ENCODE data around the gene CCR7. TPM values are rescaled to one million over a fixed set of nuclear protein-coding genes. Genes with fewer than 3 reads are reported as not detected.

Gene CCR7
- total and polyA plus RNA-seq, 12 donors: 0.10 to 1.7 (median 0.46) TPM; not detected in 7

DNA sequence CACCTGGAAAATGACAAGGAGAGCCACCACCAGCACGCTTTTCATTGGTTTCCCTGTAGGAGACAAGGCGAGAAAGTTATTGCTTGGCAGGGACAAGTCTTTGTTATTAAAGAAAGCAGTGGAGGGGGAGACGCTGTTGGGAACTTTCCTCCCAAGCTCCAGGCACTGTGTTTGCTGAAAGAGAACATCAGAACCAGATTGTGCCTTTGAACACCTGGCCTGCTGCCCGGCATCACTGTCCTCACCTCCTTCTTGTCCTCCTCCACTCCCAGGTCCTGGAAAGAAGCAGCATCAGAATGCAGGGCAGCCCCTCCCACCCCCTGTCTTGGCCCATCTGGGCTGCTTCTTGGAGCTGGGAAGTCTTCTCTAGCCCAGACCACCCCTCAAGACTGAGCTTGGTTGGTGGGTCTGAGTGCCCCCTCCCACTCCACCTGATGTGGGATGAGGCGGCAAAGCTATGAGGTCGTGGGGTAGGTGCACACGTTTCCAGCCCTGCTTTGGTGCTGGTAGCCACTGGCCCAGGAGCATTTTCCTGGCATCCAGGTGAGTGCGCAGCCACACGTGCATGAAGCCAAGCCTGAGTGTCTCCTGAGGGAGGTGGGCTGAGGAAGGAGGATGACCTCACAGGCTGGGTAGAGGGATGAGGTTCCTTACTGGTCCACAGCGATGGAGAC lies 6.2 kb downstream of the CCR7 start:
- Histone ChIP-seq H3K4me1 (peaks cover 30 to 83% (median 62%) of the 10 kb centered on the region in 9 donors), H3K27ac (peak overlapping the region in 8 of 10 donors; percentile 77 to 94 (median 82))

DNA sequence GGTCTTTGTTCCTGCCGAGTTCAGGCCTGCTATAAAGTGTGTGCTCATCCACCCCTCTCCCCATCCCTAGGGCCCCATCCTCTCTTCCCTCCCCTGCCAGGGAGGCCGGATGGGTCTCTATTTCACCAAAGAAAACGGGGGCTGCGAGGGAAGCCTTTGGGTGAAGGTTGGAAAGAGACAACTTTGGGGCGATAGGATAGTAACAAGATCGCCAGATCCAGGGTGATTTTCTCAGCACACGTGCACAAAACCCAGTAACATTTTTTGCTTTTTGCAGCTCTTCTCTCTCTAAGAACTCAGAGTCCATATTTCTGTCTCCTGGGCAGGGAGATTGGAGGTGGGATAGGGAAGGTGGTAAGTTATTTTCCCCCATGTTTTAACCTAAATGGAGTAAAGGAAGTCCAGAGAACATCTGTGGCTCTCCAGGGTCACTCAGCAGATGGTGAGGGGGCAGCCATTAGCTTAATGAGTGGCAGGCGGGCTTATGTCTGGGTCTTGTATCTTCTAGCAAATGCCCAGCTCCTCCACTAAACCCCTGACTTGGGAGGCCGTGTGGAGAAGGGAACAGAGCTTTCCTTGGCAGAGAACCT lies 6.9 kb downstream of the CCR7 start:
- TF ChIP-seq, protein P1, sequence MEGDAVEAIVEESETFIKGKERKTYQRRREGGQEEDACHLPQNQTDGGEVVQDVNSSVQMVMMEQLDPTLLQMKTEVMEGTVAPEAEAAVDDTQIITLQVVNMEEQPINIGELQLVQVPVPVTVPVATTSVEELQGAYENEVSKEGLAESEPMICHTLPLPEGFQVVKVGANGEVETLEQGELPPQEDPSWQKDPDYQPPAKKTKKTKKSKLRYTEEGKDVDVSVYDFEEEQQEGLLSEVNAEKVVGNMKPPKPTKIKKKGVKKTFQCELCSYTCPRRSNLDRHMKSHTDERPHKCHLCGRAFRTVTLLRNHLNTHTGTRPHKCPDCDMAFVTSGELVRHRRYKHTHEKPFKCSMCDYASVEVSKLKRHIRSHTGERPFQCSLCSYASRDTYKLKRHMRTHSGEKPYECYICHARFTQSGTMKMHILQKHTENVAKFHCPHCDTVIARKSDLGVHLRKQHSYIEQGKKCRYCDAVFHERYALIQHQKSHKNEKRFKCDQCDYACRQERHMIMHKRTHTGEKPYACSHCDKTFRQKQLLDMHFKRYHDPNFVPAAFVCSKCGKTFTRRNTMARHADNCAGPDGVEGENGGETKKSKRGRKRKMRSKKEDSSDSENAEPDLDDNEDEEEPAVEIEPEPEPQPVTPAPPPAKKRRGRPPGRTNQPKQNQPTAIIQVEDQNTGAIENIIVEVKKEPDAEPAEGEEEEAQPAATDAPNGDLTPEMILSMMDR (IDR thresholded peaks at IDR 0.05): no peak
- Histone ChIP-seq H3K4me3 (no peak overlapping the region), H3K27ac (peak overlapping the region in 9 of 10 donors; percentile 45 to 94 (median 82)), H3K4me1 (peaks cover 35 to 89% (median 68%) of the 10 kb centered on the region in 9 donors), H3K36me3 (peaks cover 0 to 9% (median 0%) of the 10 kb centered on the region in 9 donors), H3K9me3 (no peaks in the 10 kb centered on the region), H3K27me3 (peaks cover 0 to 10% (median 0%) of the 10 kb centered on the region in 7 donors)
- intact Hi-C loops (cut with DNase I): loop anchor here in 5 of 10 donors (2.0 to 10.0 kb wide), 5 partner anchors 111 to 264 kb away; partner anchors contain the start of genes IGFBP4 (in 3 of the 5) and RARA (in 1 of the 5)
- WGBS, 2 donors: 68 to 78% methylated on average over 9 of the region's 9 CpGs
- ATAC-seq (no peak), DNase-seq (no peak)

More for the DNA sequence above, 6.2 kb downstream of the CCR7 start:
- H3K36me3 ChIP-seq: peaks cover 0 to 9% (median 0%) of the 10 kb centered on the region in 9 donors
- DNase-seq (no peak), ATAC-seq (no peak)
- H3K4me3 ChIP-seq: no peak overlapping the region
- H3K9me3 ChIP-seq: no peaks in the 10 kb centered on the region
- 81 to 85% methylated on average over 10 of the region's 10 CpGs for WGBS, 2 donors
- TF ChIP-seq, protein P1 (IDR thresholded peaks at IDR 0.05): no peak
- H3K27me3 ChIP-seq: peaks cover 0 to 10% (median 0%) of the 10 kb centered on the region in 7 donors
- intact Hi-C loops (cut with DNase I): loop anchor here in 5 of 10 donors (2.0 to 10.0 kb wide), 5 partner anchors 112 to 264 kb away; partner anchors contain the start of genes IGFBP4 (in 3 of the 5) and RARA (in 1 of the 5)

DNA sequence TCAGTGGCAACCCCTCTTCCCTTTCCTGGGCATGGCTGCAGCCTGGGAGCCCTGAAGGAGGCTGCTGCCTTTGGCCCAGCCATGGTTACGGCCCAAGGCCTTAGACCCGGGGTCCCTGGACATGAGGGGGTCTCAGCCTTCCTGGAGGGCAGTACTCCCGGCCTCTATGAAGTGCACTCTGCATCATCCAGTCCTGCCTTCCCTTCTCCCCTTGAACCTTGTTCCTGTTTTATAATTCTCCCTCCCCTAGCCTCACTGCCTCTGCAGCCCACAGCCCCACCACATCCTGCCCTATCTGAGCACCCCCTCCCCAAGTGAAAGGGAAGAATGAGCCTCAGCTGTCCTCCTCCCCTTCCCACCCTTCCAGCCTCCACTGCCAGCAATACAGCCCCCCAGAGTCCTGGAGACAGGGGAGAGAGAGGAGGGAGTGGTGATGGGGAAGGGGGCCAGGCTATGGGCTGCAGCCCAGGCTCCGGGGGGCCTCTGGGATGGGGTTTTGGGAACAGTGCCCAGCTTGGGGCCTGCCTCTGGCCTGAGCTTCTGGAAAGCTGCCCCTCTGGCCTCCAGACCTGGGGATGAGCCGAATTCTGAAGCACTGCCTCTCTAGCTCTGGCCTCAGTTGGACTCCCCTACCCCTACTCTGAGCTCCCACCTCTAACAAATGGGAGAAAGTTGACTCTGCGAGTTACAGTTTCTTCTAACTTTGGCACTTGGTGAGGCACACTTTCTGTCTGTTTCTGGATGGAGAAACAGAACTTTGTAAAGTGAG lies 7.6 kb downstream of the CCR7 start:
- H3K9me3 ChIP-seq: no peaks in the 10 kb centered on the region
- H3K36me3 ChIP-seq: peaks cover 0 to 9% (median 0%) of the 10 kb centered on the region in 9 donors
- peak overlapping the region in 6 of 10 donors; percentile 20 to 33 (median 26) for H3K4me3 ChIP-seq
- peaks cover 0 to 6% (median 0%) of the 10 kb centered on the region in 7 donors for H3K27me3 ChIP-seq
- intact Hi-C loops (cut with DNase I): loop anchor here in 6 of 10 donors (2.0 to 10.0 kb wide), 6 partner anchors 21 to 263 kb away; partner anchors contain the start of genes IGFBP4 (in 3 of the 6) and RARA (in 1 of the 6)
- TF ChIP-seq, protein P1 (IDR thresholded peaks at IDR 0.05): no peak
- ATAC-seq (peak in 1 of 8 donors; percentile 16), DNase-seq (peak in 1 of 2 donors; percentile 28)
- H3K4me1 ChIP-seq: peaks cover 41 to 96% (median 75%) of the 10 kb centered on the region in 9 donors
- 49 to 57% methylated on average over 6 of the region's 6 CpGs for WGBS, 2 donors
- H3K27ac ChIP-seq: peak overlapping the region; percentile 43 to 94 (median 82)

Data from heart right ventricle (tissue), 16 donors.